ENCODE measurements around the gene WTAP.
"Not testable (repeated sequence)": the region's sequence is repeated elsewhere in the genome, so short reads cannot be mapped to it uniquely, and the experiment has no call there.

- TF ChIP-seq, protein P1, sequence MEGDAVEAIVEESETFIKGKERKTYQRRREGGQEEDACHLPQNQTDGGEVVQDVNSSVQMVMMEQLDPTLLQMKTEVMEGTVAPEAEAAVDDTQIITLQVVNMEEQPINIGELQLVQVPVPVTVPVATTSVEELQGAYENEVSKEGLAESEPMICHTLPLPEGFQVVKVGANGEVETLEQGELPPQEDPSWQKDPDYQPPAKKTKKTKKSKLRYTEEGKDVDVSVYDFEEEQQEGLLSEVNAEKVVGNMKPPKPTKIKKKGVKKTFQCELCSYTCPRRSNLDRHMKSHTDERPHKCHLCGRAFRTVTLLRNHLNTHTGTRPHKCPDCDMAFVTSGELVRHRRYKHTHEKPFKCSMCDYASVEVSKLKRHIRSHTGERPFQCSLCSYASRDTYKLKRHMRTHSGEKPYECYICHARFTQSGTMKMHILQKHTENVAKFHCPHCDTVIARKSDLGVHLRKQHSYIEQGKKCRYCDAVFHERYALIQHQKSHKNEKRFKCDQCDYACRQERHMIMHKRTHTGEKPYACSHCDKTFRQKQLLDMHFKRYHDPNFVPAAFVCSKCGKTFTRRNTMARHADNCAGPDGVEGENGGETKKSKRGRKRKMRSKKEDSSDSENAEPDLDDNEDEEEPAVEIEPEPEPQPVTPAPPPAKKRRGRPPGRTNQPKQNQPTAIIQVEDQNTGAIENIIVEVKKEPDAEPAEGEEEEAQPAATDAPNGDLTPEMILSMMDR (conservative IDR thresholded peaks at IDR 0.05), result not testable (repeated sequence)
- TF ChIP-seq EZH2 (IDR thresholded peaks at IDR 0.05; ENCODE audit: low read depth), result not testable (repeated sequence)
Measured at GRCh38 chr6:159732550-159732949, 5.2 kb downstream of the WTAP start.
